T-helper 1 cell treated with Interleukin-12 subunit alpha and Interleukin-12 subunit beta and Interleukin-4 antibody, amounts not matched to agents 30 μg/mL and 1 μg/mL, for 36 hours (primary cell): ENCODE results near the gene MGAT1.
"Not testable (repeated sequence)": the region's sequence is repeated elsewhere in the genome, so short reads cannot be mapped to it uniquely, and the experiment has no call there.

ENCODE experiments used
- H3K27ac Mint-ChIP-seq: one replicate; pipeline ENCODE4 v1.8.0; 2021; ENCODE audit warnings: mild to moderate bottlenecking, mixed read lengths
- H3K27me3 Mint-ChIP-seq: one replicate; pipeline ENCODE4 v1.8.0; 2021; ENCODE audit warnings: low read depth, mixed read lengths
- H3K36me3 Mint-ChIP-seq: one replicate; pipeline ENCODE4 v1.8.0; 2021; ENCODE audit warnings: low read depth, mixed read lengths
- H3K4me1 Mint-ChIP-seq: one replicate; pipeline ENCODE4 v1.8.0; 2021; ENCODE audit warnings: low read depth, mixed read lengths
- H3K4me3 Mint-ChIP-seq: one replicate; pipeline ENCODE4 v1.8.0; 2021; ENCODE audit warnings: mild to moderate bottlenecking, moderate library complexity, mixed read lengths
- H3K9me3 Mint-ChIP-seq: one replicate; pipeline ENCODE4 v1.8.0; 2021; ENCODE audit warnings: mixed read lengths

MGAT1 gene

DNA sequence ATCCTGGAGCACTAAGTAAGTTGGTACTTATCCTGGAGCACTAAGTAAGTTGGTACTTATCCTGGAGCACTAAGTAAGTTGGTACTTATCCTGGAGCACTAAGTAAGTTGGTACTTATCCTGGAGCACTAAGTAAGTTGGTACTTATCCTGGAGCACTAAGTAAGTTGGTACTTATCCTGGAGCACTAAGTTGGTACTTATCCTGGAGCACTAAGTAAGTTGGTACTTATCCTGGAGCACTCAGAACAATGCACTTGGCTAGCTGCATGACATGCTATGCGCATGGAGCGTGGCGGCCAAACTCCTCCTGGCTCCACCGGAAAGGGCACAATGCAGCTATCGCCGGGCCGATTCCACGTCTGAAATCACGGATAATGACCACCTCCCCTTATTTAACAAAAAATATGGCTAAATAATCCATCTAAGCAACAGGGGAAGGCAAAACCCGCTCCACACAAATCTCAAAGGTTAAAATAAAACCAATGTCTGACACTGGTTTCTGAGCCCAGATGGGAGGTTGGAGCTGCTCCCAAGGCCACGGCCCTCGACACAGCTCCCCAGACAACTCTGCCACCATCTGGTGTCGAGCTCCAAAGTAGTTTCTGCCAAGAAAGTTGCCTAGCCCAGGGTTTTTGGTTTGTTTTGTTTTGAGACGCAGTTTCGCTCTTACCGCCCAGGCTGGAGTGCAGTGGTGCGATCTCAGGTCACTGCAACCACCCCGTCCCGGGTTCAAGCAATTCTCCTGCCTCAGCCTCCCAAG is 13.8 kb downstream of the MGAT1 start:
- H3K4me3 Mint-ChIP-seq, H3K9me3 Mint-ChIP-seq, H3K27ac Mint-ChIP-seq, H3K27me3 Mint-ChIP-seq: not testable (repeated sequence)
- Mint-ChIP-seq H3K36me3 (peaks cover 21% of the 10 kb centered on the region), H3K4me1 (peaks cover 17% of the 10 kb centered on the region)

GRCh38 chr5:180787711-180788431 is 14.7 kb downstream of the MGAT1 start:
- H3K36me3 Mint-ChIP-seq, result peaks cover 16% of the 10 kb centered on the region
- H3K27ac Mint-ChIP-seq, result peak overlapping the region; percentile 41
- H3K27me3 Mint-ChIP-seq, result no peaks in the 10 kb centered on the region

GRCh38 chr5:180786531-180787398 is 15.8 kb downstream of the MGAT1 start:
- Mint-ChIP-seq H3K4me1 (peaks cover 16% of the 10 kb centered on the region), H3K4me3 (no peak overlapping the region)

More at GRCh38 chr5:180787711-180788431, 14.7 kb downstream of the MGAT1 start:
- Mint-ChIP-seq H3K4me1 (peaks cover 13% of the 10 kb centered on the region), H3K4me3 (no peak overlapping the region), H3K9me3 (no peaks in the 10 kb centered on the region)

GRCh38 chr5:180785794-180786221 is 16.8 kb downstream of the MGAT1 start:
- peaks cover 16% of the 10 kb centered on the region for H3K4me1 Mint-ChIP-seq
- no peak overlapping the region for H3K27ac Mint-ChIP-seq
- H3K36me3 Mint-ChIP-seq, result peaks cover 8% of the 10 kb centered on the region
- H3K27me3 Mint-ChIP-seq, result no peaks in the 10 kb centered on the region
- H3K4me3 Mint-ChIP-seq, result no peak overlapping the region
- no peaks in the 10 kb centered on the region for H3K9me3 Mint-ChIP-seq

More at GRCh38 chr5:180786531-180787398, 15.8 kb downstream of the MGAT1 start:
- no peaks in the 10 kb centered on the region for H3K9me3 Mint-ChIP-seq
- peak overlapping the region; percentile 35 for H3K27ac Mint-ChIP-seq
- peaks cover 13% of the 10 kb centered on the region for H3K36me3 Mint-ChIP-seq
- H3K27me3 Mint-ChIP-seq, result no peaks in the 10 kb centered on the region

- no peaks in the 10 kb centered on the region for H3K27me3 Mint-ChIP-seq
- no peak overlapping the region for H3K4me3 Mint-ChIP-seq
- H3K9me3 Mint-ChIP-seq, result no peaks in the 10 kb centered on the region
- peaks cover 15% of the 10 kb centered on the region for H3K4me1 Mint-ChIP-seq
- no peak overlapping the region for H3K27ac Mint-ChIP-seq
- peaks cover 6% of the 10 kb centered on the region for H3K36me3 Mint-ChIP-seq
Observed at GRCh38 chr5:180785121-180785781, 17.4 kb downstream of the MGAT1 start.

DNA sequence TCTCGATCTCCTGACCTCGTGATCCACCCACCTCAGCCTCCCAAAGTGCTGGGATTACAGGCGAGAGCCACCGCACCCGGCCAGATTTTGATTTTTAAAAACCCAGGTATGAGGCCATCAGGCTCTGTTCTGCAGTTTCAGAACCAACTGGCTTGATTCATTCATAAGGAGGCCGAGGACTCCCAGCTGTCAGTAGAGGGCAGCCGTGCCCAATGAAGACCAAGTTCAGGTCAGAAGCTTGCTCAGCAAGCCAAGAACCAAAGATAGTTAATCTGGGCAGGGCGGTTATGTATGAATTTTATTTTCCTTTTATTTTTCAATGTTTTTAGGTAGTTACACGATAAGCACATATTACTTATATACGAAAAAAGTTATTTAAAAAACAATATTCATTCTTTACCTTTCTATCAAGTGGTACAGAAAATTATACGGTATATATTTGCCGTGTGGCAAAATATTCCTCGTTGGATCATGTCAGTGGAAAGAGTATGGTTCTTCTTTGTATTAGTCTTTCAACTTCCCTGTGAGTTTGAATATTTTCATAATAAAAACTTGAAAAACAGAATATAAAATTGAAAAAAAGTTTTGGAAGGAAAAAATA is 18.0 kb downstream of the MGAT1 start:
- Mint-ChIP-seq H3K27ac (no peak overlapping the region), H3K4me1 (peaks cover 15% of the 10 kb centered on the region)

DNA sequence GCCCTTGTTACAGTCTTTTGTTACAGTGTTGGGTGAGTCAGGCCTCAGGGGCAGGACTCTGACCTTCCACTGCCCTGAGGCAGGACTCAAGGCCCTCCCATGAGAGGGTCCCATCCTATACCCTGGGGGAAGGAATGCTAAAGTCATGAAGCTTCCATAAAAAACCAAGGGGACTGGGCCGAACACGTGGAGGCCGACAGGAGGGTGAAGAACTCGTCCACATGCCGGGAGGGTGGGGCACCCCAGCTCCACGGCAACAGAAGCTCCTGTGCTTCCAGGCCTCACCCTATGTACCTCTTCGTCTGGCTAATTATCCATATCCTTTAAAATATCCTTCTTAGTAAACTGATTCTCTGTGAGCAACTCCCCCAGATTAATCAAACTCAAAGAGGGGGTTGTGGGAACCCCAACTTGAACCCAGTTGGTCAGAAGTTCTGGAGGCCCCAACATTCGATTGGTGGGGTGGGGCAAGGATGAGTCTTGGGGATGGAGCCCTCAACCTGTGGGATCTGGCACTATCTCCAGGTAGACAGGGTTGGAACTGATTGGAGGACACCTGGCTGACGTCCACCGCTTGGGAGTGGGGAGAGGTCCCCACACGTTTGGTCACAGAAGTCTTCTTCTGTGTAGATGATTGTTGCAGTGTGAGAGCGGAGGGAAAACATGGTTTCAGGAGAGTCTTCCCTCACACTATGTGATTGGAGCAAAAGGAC is 19.1 kb downstream of the MGAT1 start:
- no peaks in the 10 kb centered on the region for H3K36me3 Mint-ChIP-seq
- no peaks in the 10 kb centered on the region for H3K9me3 Mint-ChIP-seq
- no peak overlapping the region for H3K27ac Mint-ChIP-seq
- peaks cover 15% of the 10 kb centered on the region for H3K4me1 Mint-ChIP-seq
- H3K27me3 Mint-ChIP-seq, result no peaks in the 10 kb centered on the region
- H3K4me3 Mint-ChIP-seq, result no peak overlapping the region

More for the DNA sequence above, 18.0 kb downstream of the MGAT1 start:
- Mint-ChIP-seq H3K4me3 (no peak overlapping the region), H3K36me3 (no peaks in the 10 kb centered on the region), H3K27me3 (no peaks in the 10 kb centered on the region), H3K9me3 (no peaks in the 10 kb centered on the region)

GRCh38 chr5:180782748-180783147 is 19.9 kb downstream of the MGAT1 start:
- H3K27ac Mint-ChIP-seq, result no peak overlapping the region
- no peaks in the 10 kb centered on the region for H3K27me3 Mint-ChIP-seq
- peaks cover 11% of the 10 kb centered on the region for H3K4me1 Mint-ChIP-seq
- no peaks in the 10 kb centered on the region for H3K36me3 Mint-ChIP-seq
- H3K9me3 Mint-ChIP-seq, result no peaks in the 10 kb centered on the region
- no peak overlapping the region for H3K4me3 Mint-ChIP-seq

DNA sequence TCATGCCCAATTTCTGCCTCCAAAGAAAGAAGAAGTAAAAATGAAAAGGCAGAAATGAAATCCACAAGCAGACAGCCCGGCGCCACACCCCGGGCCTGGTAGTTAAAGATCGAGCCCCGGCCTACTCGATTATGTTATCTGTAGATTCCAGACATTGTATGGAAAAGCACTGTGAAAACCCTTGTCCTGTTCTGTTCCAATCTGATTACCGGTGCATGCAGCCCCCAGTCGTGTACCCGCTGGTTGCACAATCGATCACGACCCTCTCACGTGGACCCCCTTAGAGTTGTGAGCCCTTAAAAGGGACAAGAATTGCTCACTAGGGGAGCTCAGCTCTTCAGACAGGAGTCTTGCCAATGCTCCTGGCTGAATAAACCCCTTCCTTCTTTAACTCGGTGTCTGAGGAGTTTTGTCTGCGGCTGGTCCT is 20.7 kb downstream of the MGAT1 start:
- H3K9me3 Mint-ChIP-seq, H3K4me3 Mint-ChIP-seq, H3K36me3 Mint-ChIP-seq, H3K27ac Mint-ChIP-seq, H3K27me3 Mint-ChIP-seq: not testable (repeated sequence)
- H3K4me1 Mint-ChIP-seq, result peaks cover 11% of the 10 kb centered on the region

DNA sequence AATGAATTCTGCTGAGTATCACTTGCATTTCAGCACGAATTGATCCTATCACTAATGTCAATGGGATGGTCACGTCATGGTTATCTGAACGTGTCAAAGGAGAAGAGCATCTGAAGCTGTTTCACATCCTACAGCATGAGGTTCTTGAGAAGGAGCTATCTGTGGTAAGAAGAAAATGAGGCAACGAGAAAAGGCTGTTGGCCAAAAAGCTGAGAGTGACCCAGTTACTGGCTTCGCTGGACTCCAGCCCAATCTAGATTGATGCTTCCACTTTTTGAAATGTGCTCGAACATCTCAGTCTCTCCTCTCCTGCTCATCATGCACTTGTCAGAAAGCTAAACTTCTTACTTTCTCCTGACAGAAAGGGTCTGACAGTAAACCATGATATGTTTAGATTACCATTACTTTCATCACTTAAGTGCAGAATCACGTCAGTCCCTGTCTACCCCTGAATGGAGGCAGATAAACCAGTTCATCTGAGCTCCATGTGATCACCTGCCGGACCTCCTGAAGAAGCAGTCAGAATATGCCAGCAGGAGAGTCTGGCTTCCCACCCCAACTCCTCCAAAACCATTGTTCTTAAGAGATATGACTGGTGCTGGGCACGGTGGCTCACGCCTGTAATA is 22.5 kb downstream of the MGAT1 start:
- H3K9me3 Mint-ChIP-seq, result no peaks in the 10 kb centered on the region
- H3K27me3 Mint-ChIP-seq, result no peaks in the 10 kb centered on the region
- H3K4me1 Mint-ChIP-seq, result peaks cover 6% of the 10 kb centered on the region
- no peaks in the 10 kb centered on the region for H3K36me3 Mint-ChIP-seq
- no peak overlapping the region for H3K4me3 Mint-ChIP-seq
- no peak overlapping the region for H3K27ac Mint-ChIP-seq

- Mint-ChIP-seq H3K9me3 (peaks cover 3% of the 10 kb centered on the region), H3K4me1 (no peaks in the 10 kb centered on the region), H3K36me3 (no peaks in the 10 kb centered on the region), H3K27me3 (peaks cover 5% of the 10 kb centered on the region), H3K27ac (no peak overlapping the region), H3K4me3 (no peak overlapping the region)
Observed at GRCh38 chr5:180777475-180777874, 25.1 kb downstream of the MGAT1 start.

DNA sequence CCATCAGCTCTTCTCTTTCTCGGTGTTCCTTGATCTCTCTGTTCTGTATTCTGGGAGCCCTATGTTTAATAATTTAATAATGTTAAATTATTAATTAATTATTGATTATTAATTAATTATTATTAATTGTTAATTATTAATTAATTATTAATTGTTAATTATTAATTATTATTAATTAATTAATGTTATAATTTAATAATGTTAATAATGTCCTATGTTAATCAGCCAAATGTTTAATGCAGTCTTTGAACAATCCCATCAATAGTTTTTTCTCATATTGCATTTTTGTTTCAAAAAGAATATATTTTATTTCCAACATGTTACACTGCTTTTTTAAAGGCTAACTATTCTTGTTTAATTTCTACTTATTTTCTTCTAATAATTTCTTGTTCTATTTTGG is 26.2 kb downstream of the MGAT1 start:
- no peaks in the 10 kb centered on the region for H3K4me1 Mint-ChIP-seq
- H3K27me3 Mint-ChIP-seq, result peaks cover 5% of the 10 kb centered on the region
- H3K36me3 Mint-ChIP-seq, result no peaks in the 10 kb centered on the region
- no peak overlapping the region for H3K4me3 Mint-ChIP-seq
- no peak overlapping the region for H3K27ac Mint-ChIP-seq
- peaks cover 7% of the 10 kb centered on the region for H3K9me3 Mint-ChIP-seq

GRCh38 chr5:180775624-180776023 is 27.0 kb downstream of the MGAT1 start:
- H3K4me1 Mint-ChIP-seq, result no peaks in the 10 kb centered on the region
- peaks cover 7% of the 10 kb centered on the region for H3K9me3 Mint-ChIP-seq
- H3K4me3 Mint-ChIP-seq, result no peak overlapping the region
- H3K27me3 Mint-ChIP-seq, result peaks cover 5% of the 10 kb centered on the region
- no peaks in the 10 kb centered on the region for H3K36me3 Mint-ChIP-seq
- no peak overlapping the region for H3K27ac Mint-ChIP-seq
